ENCODE measurements around the gene FUCA2.

Gene FUCA2

DNA sequence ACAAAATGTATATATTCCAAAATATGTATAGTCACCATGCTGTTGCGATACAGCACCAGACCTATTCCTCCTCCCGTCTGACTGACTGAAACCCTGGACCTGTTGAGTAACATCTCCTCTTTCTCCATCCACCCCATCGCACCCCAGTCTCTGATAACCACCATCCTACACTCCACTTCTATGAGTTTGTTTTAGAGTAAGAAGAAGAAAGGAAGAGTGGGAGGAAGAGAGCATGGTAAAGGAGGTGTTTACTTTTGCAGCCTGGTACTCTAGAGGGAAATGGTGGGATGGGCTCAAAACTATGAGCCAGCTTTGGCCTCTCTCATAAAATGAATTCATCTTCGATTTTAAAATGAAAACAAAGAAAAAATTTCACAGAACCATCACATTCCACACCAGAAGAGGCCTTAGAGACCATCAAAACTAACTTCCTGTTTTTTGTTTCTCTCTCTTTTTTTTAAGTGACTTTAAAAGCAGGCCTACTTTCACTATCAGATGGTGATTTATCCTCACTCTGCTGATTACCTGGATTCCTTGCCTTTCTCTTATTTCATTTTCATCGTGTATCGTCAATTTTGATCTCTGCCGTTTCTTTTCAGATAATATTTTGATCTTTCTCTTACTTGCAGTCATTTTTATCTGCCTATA lies 16.8 kb upstream of the FUCA2 start:
- TF ChIP-seq OSR1 (CRISPR knock-in tag; IDR thresholded peaks at IDR 0.05) (no peak), ZNF70 (CRISPR knock-in tag; IDR thresholded peaks at IDR 0.05) (no peak), ZFP3 (CRISPR knock-in tag; IDR thresholded peaks at IDR 0.05) (no peak), ISL1 (CRISPR knock-in tag; IDR thresholded peaks at IDR 0.05) (no peak), ARNTL (CRISPR knock-in tag; IDR thresholded peaks at IDR 0.05; ENCODE audit: borderline replicate concordance, low read depth) (no peak), ZNF8 (CRISPR knock-in tag; IDR thresholded peaks at IDR 0.05) (no peak), ZFP30 (CRISPR knock-in tag; IDR thresholded peaks at IDR 0.05) (no peak), TCF4 (CRISPR knock-in tag; IDR thresholded peaks at IDR 0.05; ENCODE audit: borderline replicate concordance) (no peak), RARB (CRISPR knock-in tag; IDR thresholded peaks at IDR 0.05) (no peak), SNAI2 (CRISPR knock-in tag; IDR thresholded peaks at IDR 0.05) (no peak), CSDC2 (CRISPR knock-in tag; IDR thresholded peaks at IDR 0.05) (no peak), TOX (CRISPR knock-in tag; IDR thresholded peaks at IDR 0.05; ENCODE audit: borderline replicate concordance) (no peak), ZC3H10 (CRISPR knock-in tag; IDR thresholded peaks at IDR 0.05) (no peak)
- TF ChIP-seq, protein P1, sequence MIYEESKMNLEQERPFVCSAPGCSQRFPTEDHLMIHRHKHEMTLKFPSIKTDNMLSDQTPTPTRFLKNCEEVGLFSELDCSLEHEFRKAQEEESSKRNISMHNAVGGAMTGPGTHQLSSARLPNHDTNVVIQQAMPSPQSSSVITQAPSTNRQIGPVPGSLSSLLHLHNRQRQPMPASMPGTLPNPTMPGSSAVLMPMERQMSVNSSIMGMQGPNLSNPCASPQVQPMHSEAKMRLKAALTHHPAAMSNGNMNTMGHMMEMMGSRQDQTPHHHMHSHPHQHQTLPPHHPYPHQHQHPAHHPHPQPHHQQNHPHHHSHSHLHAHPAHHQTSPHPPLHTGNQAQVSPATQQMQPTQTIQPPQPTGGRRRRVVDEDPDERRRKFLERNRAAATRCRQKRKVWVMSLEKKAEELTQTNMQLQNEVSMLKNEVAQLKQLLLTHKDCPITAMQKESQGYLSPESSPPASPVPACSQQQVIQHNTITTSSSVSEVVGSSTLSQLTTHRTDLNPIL (CRISPR knock-in tag; IDR thresholded peaks at IDR 0.05; ENCODE audit: low read depth): no peak
- TF ChIP-seq, protein P2, sequence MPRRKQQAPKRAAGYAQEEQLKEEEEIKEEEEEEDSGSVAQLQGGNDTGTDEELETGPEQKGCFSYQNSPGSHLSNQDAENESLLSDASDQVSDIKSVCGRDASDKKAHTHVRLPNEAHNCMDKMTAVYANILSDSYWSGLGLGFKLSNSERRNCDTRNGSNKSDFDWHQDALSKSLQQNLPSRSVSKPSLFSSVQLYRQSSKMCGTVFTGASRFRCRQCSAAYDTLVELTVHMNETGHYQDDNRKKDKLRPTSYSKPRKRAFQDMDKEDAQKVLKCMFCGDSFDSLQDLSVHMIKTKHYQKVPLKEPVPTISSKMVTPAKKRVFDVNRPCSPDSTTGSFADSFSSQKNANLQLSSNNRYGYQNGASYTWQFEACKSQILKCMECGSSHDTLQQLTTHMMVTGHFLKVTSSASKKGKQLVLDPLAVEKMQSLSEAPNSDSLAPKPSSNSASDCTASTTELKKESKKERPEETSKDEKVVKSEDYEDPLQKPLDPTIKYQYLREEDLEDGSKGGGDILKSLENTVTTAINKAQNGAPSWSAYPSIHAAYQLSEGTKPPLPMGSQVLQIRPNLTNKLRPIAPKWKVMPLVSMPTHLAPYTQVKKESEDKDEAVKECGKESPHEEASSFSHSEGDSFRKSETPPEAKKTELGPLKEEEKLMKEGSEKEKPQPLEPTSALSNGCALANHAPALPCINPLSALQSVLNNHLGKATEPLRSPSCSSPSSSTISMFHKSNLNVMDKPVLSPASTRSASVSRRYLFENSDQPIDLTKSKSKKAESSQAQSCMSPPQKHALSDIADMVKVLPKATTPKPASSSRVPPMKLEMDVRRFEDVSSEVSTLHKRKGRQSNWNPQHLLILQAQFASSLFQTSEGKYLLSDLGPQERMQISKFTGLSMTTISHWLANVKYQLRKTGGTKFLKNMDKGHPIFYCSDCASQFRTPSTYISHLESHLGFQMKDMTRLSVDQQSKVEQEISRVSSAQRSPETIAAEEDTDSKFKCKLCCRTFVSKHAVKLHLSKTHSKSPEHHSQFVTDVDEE (CRISPR knock-in tag; IDR thresholded peaks at IDR 0.05): no peak
- TF ChIP-seq, protein P3, sequence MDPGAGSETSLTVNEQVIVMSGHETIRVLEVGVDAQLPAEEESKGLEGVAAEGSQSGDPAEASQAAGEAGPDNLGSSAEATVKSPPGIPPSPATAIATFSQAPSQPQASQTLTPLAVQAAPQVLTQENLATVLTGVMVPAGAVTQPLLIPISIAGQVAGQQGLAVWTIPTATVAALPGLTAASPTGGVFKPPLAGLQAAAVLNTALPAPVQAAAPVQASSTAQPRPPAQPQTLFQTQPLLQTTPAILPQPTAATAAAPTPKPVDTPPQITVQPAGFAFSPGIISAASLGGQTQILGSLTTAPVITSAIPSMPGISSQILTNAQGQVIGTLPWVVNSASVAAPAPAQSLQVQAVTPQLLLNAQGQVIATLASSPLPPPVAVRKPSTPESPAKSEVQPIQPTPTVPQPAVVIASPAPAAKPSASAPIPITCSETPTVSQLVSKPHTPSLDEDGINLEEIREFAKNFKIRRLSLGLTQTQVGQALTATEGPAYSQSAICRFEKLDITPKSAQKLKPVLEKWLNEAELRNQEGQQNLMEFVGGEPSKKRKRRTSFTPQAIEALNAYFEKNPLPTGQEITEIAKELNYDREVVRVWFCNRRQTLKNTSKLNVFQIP (CRISPR knock-in tag; IDR thresholded peaks at IDR 0.05; ENCODE audit: borderline replicate concordance, low read depth): no peak
- TF ChIP-seq, protein P4, sequence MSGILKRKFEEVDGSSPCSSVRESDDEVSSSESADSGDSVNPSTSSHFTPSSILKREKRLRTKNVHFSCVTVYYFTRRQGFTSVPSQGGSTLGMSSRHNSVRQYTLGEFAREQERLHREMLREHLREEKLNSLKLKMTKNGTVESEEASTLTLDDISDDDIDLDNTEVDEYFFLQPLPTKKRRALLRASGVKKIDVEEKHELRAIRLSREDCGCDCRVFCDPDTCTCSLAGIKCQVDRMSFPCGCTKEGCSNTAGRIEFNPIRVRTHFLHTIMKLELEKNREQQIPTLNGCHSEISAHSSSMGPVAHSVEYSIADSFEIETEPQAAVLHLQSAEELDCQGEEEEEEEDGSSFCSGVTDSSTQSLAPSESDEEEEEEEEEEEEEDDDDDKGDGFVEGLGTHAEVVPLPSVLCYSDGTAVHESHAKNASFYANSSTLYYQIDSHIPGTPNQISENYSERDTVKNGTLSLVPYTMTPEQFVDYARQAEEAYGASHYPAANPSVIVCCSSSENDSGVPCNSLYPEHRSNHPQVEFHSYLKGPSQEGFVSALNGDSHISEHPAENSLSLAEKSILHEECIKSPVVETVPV (CRISPR knock-in tag; IDR thresholded peaks at IDR 0.05): no peak
- no peak for ATAC-seq

DNA sequence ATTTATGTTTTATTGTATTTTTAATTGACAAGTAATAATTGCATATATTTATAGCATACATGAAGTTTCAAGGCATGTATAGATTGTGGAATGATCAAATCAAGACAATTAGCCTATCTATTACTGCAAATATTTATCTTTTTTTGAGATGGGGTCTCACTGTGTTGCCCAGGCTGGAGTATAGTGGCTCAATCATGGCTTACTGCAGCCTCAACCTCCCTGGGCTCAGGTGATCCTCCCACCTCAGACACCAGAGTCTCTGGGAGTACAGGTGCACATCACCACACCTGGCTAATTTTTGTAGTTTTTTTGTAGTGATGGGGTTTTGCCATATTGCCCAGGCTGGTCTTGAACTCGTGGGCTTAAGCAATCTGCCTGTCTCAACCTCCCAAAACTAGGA lies 16.2 kb upstream of the FUCA2 start:
- ATAC-seq: no peak
- no peak for TF ChIP-seq ISL1 (CRISPR knock-in tag; IDR thresholded peaks at IDR 0.05)
- TF ChIP-seq RARB (CRISPR knock-in tag; IDR thresholded peaks at IDR 0.05): no peak
- no peak for TF ChIP-seq TOX (CRISPR knock-in tag; IDR thresholded peaks at IDR 0.05; ENCODE audit: borderline replicate concordance)
- no peak for TF ChIP-seq CSDC2 (CRISPR knock-in tag; IDR thresholded peaks at IDR 0.05)
- TF ChIP-seq SNAI2 (CRISPR knock-in tag; IDR thresholded peaks at IDR 0.05): no peak
- TF ChIP-seq, protein P3 (CRISPR knock-in tag; IDR thresholded peaks at IDR 0.05; ENCODE audit: borderline replicate concordance, low read depth): no peak
- no peak for TF ChIP-seq GLIS3 (CRISPR knock-in tag; IDR thresholded peaks at IDR 0.05)
- TF ChIP-seq OSR1 (CRISPR knock-in tag; IDR thresholded peaks at IDR 0.05): no peak
- TF ChIP-seq ZNF565 (CRISPR knock-in tag; conservative IDR thresholded peaks at IDR 0.05; ENCODE audit: low read depth): no peak

DNA sequence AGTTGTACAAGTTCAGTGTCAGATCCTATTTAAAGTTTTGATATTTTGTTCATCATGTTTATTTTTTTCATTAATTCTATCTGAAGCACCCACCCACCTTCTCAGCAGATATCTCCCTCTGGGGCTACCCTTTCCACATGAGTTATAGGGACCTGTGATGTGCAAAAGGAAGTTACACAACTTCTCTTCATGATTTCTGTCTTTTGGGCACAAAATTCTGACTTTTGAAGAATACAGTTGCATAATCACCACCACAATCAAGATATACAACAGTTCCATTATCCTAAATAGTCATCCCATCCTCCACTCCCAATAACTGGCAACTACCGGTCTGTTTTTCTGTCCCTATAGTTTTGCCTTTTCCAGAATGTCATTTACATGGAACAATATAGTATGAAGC lies 13.8 kb upstream of the FUCA2 start:
- no peak for ATAC-seq
- TF ChIP-seq ARNTL (CRISPR knock-in tag; IDR thresholded peaks at IDR 0.05; ENCODE audit: borderline replicate concordance, low read depth) (no peak), SNAI2 (CRISPR knock-in tag; IDR thresholded peaks at IDR 0.05) (no peak), ESRRG (CRISPR knock-in tag; IDR thresholded peaks at IDR 0.05) (no peak), ZFP30 (CRISPR knock-in tag; IDR thresholded peaks at IDR 0.05) (no peak), ZFP3 (CRISPR knock-in tag; IDR thresholded peaks at IDR 0.05) (no peak), CSDC2 (CRISPR knock-in tag; IDR thresholded peaks at IDR 0.05) (no peak), BACH2 (CRISPR knock-in tag; IDR thresholded peaks at IDR 0.05; ENCODE audit: borderline replicate concordance) (no peak)
- TF ChIP-seq, protein P1 (CRISPR knock-in tag; IDR thresholded peaks at IDR 0.05; ENCODE audit: low read depth): no peak
- TF ChIP-seq, protein P4 (CRISPR knock-in tag; IDR thresholded peaks at IDR 0.05): no peak
- TF ChIP-seq, protein P3 (CRISPR knock-in tag; IDR thresholded peaks at IDR 0.05; ENCODE audit: borderline replicate concordance, low read depth): no peak

All from SK-N-SH treated with all-trans-retinoic acid at 6 μM for 48 hours (cell line).